Right lobe of liver (tissue), 4 donors: ENCODE measurements around the gene IGF2BP2.

Experiments used
- CTCF ChIP-seq, 4 donors: fragments of 200-600 bp in 3 of 4; fragments of 450-650 bp in 1 of 4; IDR thresholded peaks; one replicate each; pipeline versions ENCODE4 v1.5.1 to v1.8.0; 2016 to 2022; ENCODE audit warnings: antibody characterized with exemption in 4 of 4, mild to moderate bottlenecking in 2 of 4
- POLR2A ChIP-seq: fragments of 450-650 bp; IDR thresholded peaks from one replicate; pipeline ENCODE4 v1.6.1; 2017; ENCODE audit warnings: antibody characterized with exemption, mild to moderate bottlenecking
- donor health status: DM: no; HTN: no; CAD: no.
- donor health status: DM: no; HTN: no; CAD: no.
- donor health status: DM: no; HTN: yes; CAD: no.

DNA sequence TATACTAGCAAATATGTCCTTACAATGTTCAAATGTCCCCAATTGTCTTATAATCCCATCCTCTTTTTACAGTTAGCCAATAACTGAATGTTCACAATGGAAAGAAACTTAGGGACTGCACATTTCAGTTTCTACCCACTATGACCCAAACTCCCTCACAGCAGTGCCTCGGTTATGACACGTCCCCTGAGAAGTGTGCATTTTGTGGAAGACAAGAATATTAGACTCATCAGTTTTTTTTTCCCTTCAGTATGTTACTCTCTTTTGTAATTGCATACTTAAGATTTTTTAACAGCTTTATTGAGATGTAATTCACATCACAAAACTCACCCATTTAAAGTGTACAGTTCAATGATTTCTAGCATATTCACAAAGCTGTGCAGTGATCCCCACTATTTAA lies 64.8 kb downstream of the IGF2BP2 start:
- no peak for TF ChIP-seq POLR2A
- TF ChIP-seq CTCF (IDR thresholded peaks at IDR 0.05) = no peak
